ENCODE data around the gene RYR2.

DNA sequence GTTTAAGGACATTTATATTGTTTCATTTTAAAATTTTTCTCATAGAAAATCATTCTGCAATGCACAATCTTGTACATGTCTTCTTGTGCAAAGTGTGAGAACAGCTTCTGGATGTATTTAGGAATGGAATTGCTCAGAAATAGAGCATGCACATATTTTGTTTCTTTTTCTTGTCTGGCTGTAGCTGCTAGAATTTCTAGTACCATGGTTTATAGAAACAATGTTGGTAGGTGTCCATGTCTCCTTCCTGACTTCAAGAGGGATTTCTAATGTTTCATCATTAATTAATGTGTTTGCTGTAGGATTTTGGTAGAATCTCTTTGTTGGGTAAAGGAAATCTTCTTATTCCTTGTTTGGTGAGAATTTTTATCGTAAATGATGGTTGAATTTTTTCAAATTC lies 99.0 kb downstream of the RYR2 start:
- TF ChIP-seq CTCF (IDR thresholded peaks at IDR 0.05; ENCODE audit: low read depth, low read length) (no peak), EZH2phosphoT487 (IDR thresholded peaks at IDR 0.05; ENCODE audit: low read depth) (no peak)

Measured in OCI-LY3 (cell line).